HCT116 (cell line): ENCODE results near the gene CTBP2. TPM values are rescaled to one million over a fixed set of nuclear protein-coding genes. Genes with fewer than 3 reads are reported as not detected.

ENCODE experiments used
- ATAC-seq: fragments of 200-7000 bp; cut with Tn5 transposase; 2 replicates; pipeline ENCODE4 v1.9.1; 2020; ENCODE audit warnings: mild to moderate bottlenecking, moderate library complexity
- BruUV-seq: library from RNA; stranded (reverse); fragments of 400-500 nt; replicated peaks from 2 replicates; lab custom pipeline; 2021; lab: Mats Ljungman, UMichigan
- CTCF ChIA-PET: fragments of 300-600 bp; sonication (Branson Sonifier 250); formaldehyde crosslinking; loops from one replicate; lab custom pipeline; 2021; ENCODE audit warnings: antibody characterized with exemption; lab: Charles Lee
- POLR2A ChIA-PET: fragments of 300-600, 350-600 bp; sonication (Branson Sonifier 250); formaldehyde crosslinking; loops from one replicate; lab custom pipeline; 2021; ENCODE audit warnings: antibody characterized with exemption; lab: Charles Lee
- RAD21 ChIA-PET, 2 experiments: fragments of 300-600 bp; sonication (Branson Sonifier 250); formaldehyde crosslinking; loops; one replicate each; lab custom pipeline; 2023; ENCODE audit warnings: low total read pairs in 2 of 2; ENCODE audit not compliant: uncharacterized antibody in 2 of 2, unreplicated experiment in 2 of 2, low non-redundant PET in 1 of 2; lab: Charles Lee
- DNase-seq: peaks from one replicate; pipeline ENCODE4 v3.0.0-alpha.2; 2010; ENCODE audit warnings: low read depth, low spot score
- H2AFZ ChIP-seq: fragments of 200-600 bp; shearing (Covaris generic), sonication (generic); 2 replicates; pipeline ENCODE4 v1.6.1; 2017; ENCODE audit warnings: low read depth, mixed run types, mixed read lengths, antibody characterized with exemption, low read length; ENCODE audit not compliant: poor library complexity, severe bottlenecking
- H3K27ac ChIP-seq: 2 replicates; pipeline ENCODE4 v1.5.1; 2012; ENCODE audit warnings: low read depth, low read length
- H3K27me3 ChIP-seq: fragments of 200-600 bp; sonication (generic); 2 replicates; pipeline ENCODE4 v1.6.1; 2016; ENCODE audit warnings: mixed run types, low read length, mixed read lengths; ENCODE audit not compliant: insufficient read depth
- H3K36me3 ChIP-seq, 2 experiments: fragments of 200-500 bp in 1 of 2; fragments of 200-600 bp in 1 of 2; sonication (Bioruptor generic) in 1 of 2; sonication (generic) in 1 of 2; 2 replicates each; pipeline versions ENCODE4 v1.5.1 to v1.6.1; 2014 to 2016; ENCODE audit warnings: low read length in 2 of 2, inconsistent platforms in 1 of 2, mixed read lengths in 1 of 2, mixed run types in 1 of 2; ENCODE audit not compliant: insufficient read depth in 2 of 2, control insufficient read depth in 1 of 2
- H3K4me1 ChIP-seq, 2 experiments: fragments of 200-600 bp in 1 of 2; sonication (generic) in 1 of 2; 2 replicates each; pipeline versions ENCODE4 v1.5.1 to v1.6.1; 2012 to 2017; ENCODE audit warnings: low read length in 2 of 2, inconsistent platforms in 1 of 2, mild to moderate bottlenecking in 1 of 2, mixed read lengths in 1 of 2, mixed run types in 1 of 2, moderate library complexity in 1 of 2; ENCODE audit not compliant: insufficient read depth in 2 of 2, control insufficient read depth in 1 of 2
- H3K4me2 ChIP-seq: fragments of 200-600 bp; sonication (generic); 2 replicates; pipeline ENCODE4 v1.6.1; 2017; ENCODE audit warnings: mixed run types, low read length, mixed read lengths
- H3K4me3 ChIP-seq, 2 experiments: fragments of 200-600 bp in 1 of 2; sonication (generic) in 1 of 2; replicated peaks in 1 of 2; 2 replicates each; pipeline ENCODE4 v1.5.1; 2011 to 2016; ENCODE audit warnings: low read length in 2 of 2, control low read depth in 1 of 2, low read depth in 1 of 2, mild to moderate bottlenecking in 1 of 2, mixed read lengths in 1 of 2, mixed run types in 1 of 2
- H3K79me2 ChIP-seq: fragments of 200-600 bp; sonication (generic); 2 replicates; pipeline ENCODE4 v1.6.1; 2017; ENCODE audit warnings: mild to moderate bottlenecking, mixed run types, low read length, moderate library complexity, mixed read lengths; ENCODE audit not compliant: insufficient read depth
- H3K9ac ChIP-seq: fragments of 200-600 bp; sonication (generic); 2 replicates; pipeline ENCODE4 v1.6.1; 2016; ENCODE audit warnings: low read length, mixed read lengths
- H3K9me2 ChIP-seq: fragments of 200-600 bp; sonication (generic), shearing (Covaris generic); 2 replicates; pipeline ENCODE4 v1.6.1; 2017; ENCODE audit warnings: mixed run types, mild to moderate bottlenecking, moderate library complexity; ENCODE audit not compliant: insufficient read depth
- H3K9me3 ChIP-seq, 2 experiments: fragments of 200-500 bp in 1 of 2; fragments of 200-600 bp in 1 of 2; sonication (Bioruptor generic) in 1 of 2; sonication (generic) in 1 of 2; 2 replicates each; pipeline ENCODE4 v1.6.1; 2014 to 2017; ENCODE audit warnings: low read length in 2 of 2, mixed read lengths in 2 of 2, inconsistent platforms in 1 of 2, low read depth in 1 of 2, mild to moderate bottlenecking in 1 of 2, mixed run types in 1 of 2, moderate library complexity in 1 of 2; ENCODE audit not compliant: control insufficient read depth in 1 of 2, insufficient read depth in 1 of 2
- H4K20me1 ChIP-seq: fragments of 200-600 bp; sonication (generic), shearing (Covaris generic); 2 replicates; pipeline ENCODE4 v1.6.1; 2017; ENCODE audit warnings: mixed run types, mild to moderate bottlenecking, moderate library complexity; ENCODE audit not compliant: insufficient read depth
- JUND ChIP-seq: IDR thresholded peaks from 2 replicates; pipeline ENCODE4 v1.6.1; 2012
- intact Hi-C: fragments of 100-400 bp; cut with micrococcal nuclease; formaldehyde crosslinking; loops from 2 replicates; pipeline ENCODE4 v1.10.0; 2022
- total RNA-seq: library from RNA; stranded (reverse); gene quantifications from one replicate; pipeline ENCODE4 v1.2.1, GENCODE V29; 2021; ENCODE audit not compliant: unreplicated experiment
- TF ChIP-seq, protein P1 (sequence below): IDR thresholded peaks from 2 replicates; pipeline ENCODE4 v1.6.1; 2011; ENCODE audit warnings: mild to moderate bottlenecking, low read length, moderate library complexity; ENCODE audit not compliant: insufficient replicate concordance; ENCODE audit errors: extremely low read depth
- TF ChIP-seq, protein P2 (sequence below): IDR thresholded peaks from 2 replicates; pipeline ENCODE4 v1.6.1; 2012; ENCODE audit warnings: low read depth

Gene CTBP2
- total RNA-seq, 1 experiment from 2014 or later = 144 TPM

DNA sequence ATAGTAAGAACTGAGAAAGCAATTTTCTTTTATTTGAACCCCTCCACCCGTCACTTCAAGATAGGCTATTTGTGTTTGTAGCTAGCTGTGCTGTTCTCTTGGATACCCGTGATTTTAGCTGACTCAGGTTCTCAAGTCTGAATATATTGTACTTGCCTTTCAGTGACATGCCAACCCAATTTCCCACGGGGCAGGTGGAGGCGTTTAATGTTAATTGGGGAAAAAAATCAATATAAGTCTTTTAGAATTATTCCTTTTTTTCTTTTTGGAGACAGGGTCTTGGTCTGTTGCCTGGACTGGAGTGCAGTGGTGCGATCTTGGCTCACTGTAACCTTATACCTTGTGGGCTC, 182.0 kb downstream of the CTBP2 start:
- Histone ChIP-seq H3K36me3 (peaks cover 24% of the 10 kb centered on the region in 2 experiments; a peak in 2 of 4 replicates), H3K4me2 (no peak overlapping the region), H3K79me2 (peaks cover 37% of the 10 kb centered on the region), H3K9me3 (no peaks in the 10 kb centered on the region), H3K27ac (no peak overlapping the region), H3K9ac (no peak overlapping the region), H3K4me1 (no peaks in the 10 kb centered on the region), H3K27me3 (no peaks in the 10 kb centered on the region), H3K4me3 (no peak overlapping the region), H2AFZ (no peak overlapping the region), H4K20me1 (peaks cover 22% of the 10 kb centered on the region; the same call in 1 of the 2 replicates), H3K9me2 (no peaks in the 10 kb centered on the region)
- RAD21 ChIA-PET = no interaction called here
- POLR2A ChIA-PET = interaction anchor here (1.5 kb wide), 1 partner anchor 17 kb away, joined by 3 read pairs; no protein-coding TSS in a partner anchor
- BruUV-seq = no TSS peak
- TF ChIP-seq, protein P1, sequence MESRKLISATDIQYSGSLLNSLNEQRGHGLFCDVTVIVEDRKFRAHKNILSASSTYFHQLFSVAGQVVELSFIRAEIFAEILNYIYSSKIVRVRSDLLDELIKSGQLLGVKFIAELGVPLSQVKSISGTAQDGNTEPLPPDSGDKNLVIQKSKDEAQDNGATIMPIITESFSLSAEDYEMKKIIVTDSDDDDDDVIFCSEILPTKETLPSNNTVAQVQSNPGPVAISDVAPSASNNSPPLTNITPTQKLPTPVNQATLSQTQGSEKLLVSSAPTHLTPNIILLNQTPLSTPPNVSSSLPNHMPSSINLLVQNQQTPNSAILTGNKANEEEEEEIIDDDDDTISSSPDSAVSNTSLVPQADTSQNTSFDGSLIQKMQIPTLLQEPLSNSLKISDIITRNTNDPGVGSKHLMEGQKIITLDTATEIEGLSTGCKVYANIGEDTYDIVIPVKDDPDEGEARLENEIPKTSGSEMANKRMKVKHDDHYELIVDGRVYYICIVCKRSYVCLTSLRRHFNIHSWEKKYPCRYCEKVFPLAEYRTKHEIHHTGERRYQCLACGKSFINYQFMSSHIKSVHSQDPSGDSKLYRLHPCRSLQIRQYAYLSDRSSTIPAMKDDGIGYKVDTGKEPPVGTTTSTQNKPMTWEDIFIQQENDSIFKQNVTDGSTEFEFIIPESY = no peak
- TF ChIP-seq, protein P2, sequence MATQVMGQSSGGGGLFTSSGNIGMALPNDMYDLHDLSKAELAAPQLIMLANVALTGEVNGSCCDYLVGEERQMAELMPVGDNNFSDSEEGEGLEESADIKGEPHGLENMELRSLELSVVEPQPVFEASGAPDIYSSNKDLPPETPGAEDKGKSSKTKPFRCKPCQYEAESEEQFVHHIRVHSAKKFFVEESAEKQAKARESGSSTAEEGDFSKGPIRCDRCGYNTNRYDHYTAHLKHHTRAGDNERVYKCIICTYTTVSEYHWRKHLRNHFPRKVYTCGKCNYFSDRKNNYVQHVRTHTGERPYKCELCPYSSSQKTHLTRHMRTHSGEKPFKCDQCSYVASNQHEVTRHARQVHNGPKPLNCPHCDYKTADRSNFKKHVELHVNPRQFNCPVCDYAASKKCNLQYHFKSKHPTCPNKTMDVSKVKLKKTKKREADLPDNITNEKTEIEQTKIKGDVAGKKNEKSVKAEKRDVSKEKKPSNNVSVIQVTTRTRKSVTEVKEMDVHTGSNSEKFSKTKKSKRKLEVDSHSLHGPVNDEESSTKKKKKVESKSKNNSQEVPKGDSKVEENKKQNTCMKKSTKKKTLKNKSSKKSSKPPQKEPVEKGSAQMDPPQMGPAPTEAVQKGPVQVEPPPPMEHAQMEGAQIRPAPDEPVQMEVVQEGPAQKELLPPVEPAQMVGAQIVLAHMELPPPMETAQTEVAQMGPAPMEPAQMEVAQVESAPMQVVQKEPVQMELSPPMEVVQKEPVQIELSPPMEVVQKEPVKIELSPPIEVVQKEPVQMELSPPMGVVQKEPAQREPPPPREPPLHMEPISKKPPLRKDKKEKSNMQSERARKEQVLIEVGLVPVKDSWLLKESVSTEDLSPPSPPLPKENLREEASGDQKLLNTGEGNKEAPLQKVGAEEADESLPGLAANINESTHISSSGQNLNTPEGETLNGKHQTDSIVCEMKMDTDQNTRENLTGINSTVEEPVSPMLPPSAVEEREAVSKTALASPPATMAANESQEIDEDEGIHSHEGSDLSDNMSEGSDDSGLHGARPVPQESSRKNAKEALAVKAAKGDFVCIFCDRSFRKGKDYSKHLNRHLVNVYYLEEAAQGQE = no peak
- TF ChIP-seq JUND = no peak
- no peak for DNase-seq
- intact Hi-C loops = no loop called here
- ATAC-seq = no peak
- CTCF ChIA-PET = no interaction called here
